ENCODE results near the gene HOXC13. TPM values are rescaled to one million over a fixed set of nuclear protein-coding genes. Genes with fewer than 3 reads are reported as not detected.

HOXC13 gene
- total and polyA plus RNA-seq, 7 experiments from 2014 or later: not detected

- Histone ChIP-seq H3K4me3 (ENCODE audit: low read length) (no peak overlapping the region), H3K4me1 (ENCODE audit: control insufficient read depth in 2 of 2, insufficient read depth in 2 of 2, low read length in 2 of 2) (peaks cover 23 to 27% of the 10 kb centered on the region in 2 donors), H3K9me3 (ENCODE audit: control insufficient read depth in 2 of 3, low read length in 3 of 3) (no peaks in the 10 kb centered on the region), H3K27me3 (ENCODE audit: control insufficient read depth in 2 of 2, insufficient read depth in 2 of 2, low read length in 2 of 2) (peaks cover 54 to 91% of the 10 kb centered on the region in 2 donors), H3K27ac (ENCODE audit: low read depth, low read length) (no peak overlapping the region), H3K36me3 (ENCODE audit: control insufficient read depth in 2 of 3, insufficient read depth in 3 of 3, low read length in 3 of 3) (no peaks in the 10 kb centered on the region)
- ChIA-PET CTCF (no interaction called here), POLR2A (no interaction called here)
- ATAC-seq (no peak), DNase-seq (no peak)
- Mint-ChIP-seq H3K27me3 (peaks cover 89 to 98% (median 92%) of the 10 kb centered on the region in 5 donors), H3K9me3 (peaks cover 0 to 8% (median 0%) of the 10 kb centered on the region in 11 donors), H3K27ac (peak overlapping the region in 5 of 9 donors; percentile 27 to 75 (median 50)), H3K36me3 (peaks cover 0 to 6% (median 0%) of the 10 kb centered on the region in 5 donors), H3K4me1 (peaks cover 33 to 65% (median 46%) of the 10 kb centered on the region in 7 donors), H3K4me3 (peak overlapping the region; percentile 4 to 87 (median 62))
- intact Hi-C loops (cut with micrococcal nuclease): loop anchor here in 1 of 2 donors (1.0 kb wide), 1 partner anchor 14 kb away; no protein-coding TSS in a partner anchor
Measured at GRCh38 chr12:53993162-53994008, 54.8 kb downstream of the HOXC13 start.

- DNase-seq: no peak
- intact Hi-C loops (cut with micrococcal nuclease): loop anchor here in 1 of 2 donors (1.0 kb wide), 1 partner anchor 15 kb away; no protein-coding TSS in a partner anchor
- Mint-ChIP-seq H3K4me3 (peak overlapping the region; percentile 37 to 87 (median 60)), H3K4me1 (peaks cover 32 to 67% (median 43%) of the 10 kb centered on the region in 7 donors), H3K27me3 (peaks cover 89 to 98% (median 92%) of the 10 kb centered on the region in 5 donors), H3K27ac (peak overlapping the region in 5 of 9 donors; percentile 28 to 75 (median 50)), H3K36me3 (peaks cover 0 to 6% (median 0%) of the 10 kb centered on the region in 5 donors), H3K9me3 (peaks cover 0 to 8% (median 0%) of the 10 kb centered on the region in 11 donors)
- H3K4me3 ChIP-seq (ENCODE audit: low read length): no peak overlapping the region
- H3K4me1 ChIP-seq (ENCODE audit: control insufficient read depth in 2 of 2, insufficient read depth in 2 of 2, low read length in 2 of 2): peaks cover 23 to 25% of the 10 kb centered on the region in 2 donors
- POLR2A ChIA-PET: no interaction called here
- H3K27ac ChIP-seq (ENCODE audit: low read depth, low read length): no peak overlapping the region
- CTCF ChIA-PET: no interaction called here
- H3K36me3 ChIP-seq (ENCODE audit: control insufficient read depth in 2 of 3, insufficient read depth in 3 of 3, low read length in 3 of 3): no peaks in the 10 kb centered on the region
- no peak for ATAC-seq
- H3K27me3 ChIP-seq (ENCODE audit: control insufficient read depth in 2 of 2, insufficient read depth in 2 of 2, low read length in 2 of 2): peaks cover 54 to 91% of the 10 kb centered on the region in 2 donors
- no peaks in the 10 kb centered on the region for H3K9me3 ChIP-seq (ENCODE audit: control insufficient read depth in 2 of 3, low read length in 3 of 3)
Measured at GRCh38 chr12:53994009-53994263, 55.3 kb downstream of the HOXC13 start.

- Histone ChIP-seq H3K9me3 (ENCODE audit: control insufficient read depth in 2 of 3, low read length in 3 of 3) (no peaks in the 10 kb centered on the region), H3K27me3 (ENCODE audit: control insufficient read depth in 2 of 2, insufficient read depth in 2 of 2, low read length in 2 of 2) (peaks cover 53 to 88% of the 10 kb centered on the region in 2 donors), H3K27ac (ENCODE audit: low read depth, low read length) (no peak overlapping the region), H3K36me3 (ENCODE audit: control insufficient read depth in 2 of 3, insufficient read depth in 3 of 3, low read length in 3 of 3) (no peaks in the 10 kb centered on the region), H3K4me1 (ENCODE audit: control insufficient read depth in 2 of 2, insufficient read depth in 2 of 2, low read length in 2 of 2) (peaks cover 19 to 20% of the 10 kb centered on the region in 2 donors), H3K4me3 (ENCODE audit: low read length) (peak overlapping the region; percentile 62)
- ATAC-seq (no peak), DNase-seq (no peak)
- H3K36me3 Mint-ChIP-seq: peaks cover 0 to 6% (median 0%) of the 10 kb centered on the region in 5 donors
- intact Hi-C loops (cut with micrococcal nuclease): loop anchor here (1.0 to 5.0 kb wide), 4 partner anchors 15 to 57 kb away; partner anchors contain the start of genes HOXC13 (in 1 of the 2) and HOXC5 (in 1 of the 2)
- CTCF ChIA-PET: no interaction called here
- peaks cover 0 to 8% (median 0%) of the 10 kb centered on the region in 11 donors for H3K9me3 Mint-ChIP-seq
- H3K27ac Mint-ChIP-seq: peak overlapping the region in 5 of 9 donors; percentile 40 to 75 (median 73)
- POLR2A ChIA-PET: no interaction called here
- H3K27me3 Mint-ChIP-seq: peaks cover 89 to 98% (median 92%) of the 10 kb centered on the region in 5 donors
- peak overlapping the region; percentile 60 to 88 (median 85) for H3K4me3 Mint-ChIP-seq
- H3K4me1 Mint-ChIP-seq: peaks cover 28 to 67% (median 40%) of the 10 kb centered on the region in 7 donors
Measured at GRCh38 chr12:53994264-53995001, 55.8 kb downstream of the HOXC13 start.

GRCh38 chr12:53995002-53995377, 56.4 kb downstream of the HOXC13 start:
- DNase-seq (peak in 1 of 9 donors; percentile 33), ATAC-seq (peak; percentile 21)
- Mint-ChIP-seq H3K27me3 (peaks cover 89 to 98% (median 92%) of the 10 kb centered on the region in 5 donors), H3K27ac (peak overlapping the region in 4 of 9 donors; percentile 24 to 73 (median 42)), H3K9me3 (peaks cover 0 to 7% (median 0%) of the 10 kb centered on the region in 11 donors), H3K36me3 (peaks cover 0 to 6% (median 0%) of the 10 kb centered on the region in 5 donors), H3K4me1 (peaks cover 23 to 67% (median 40%) of the 10 kb centered on the region in 7 donors), H3K4me3 (peak overlapping the region; percentile 60 to 88 (median 85))
- POLR2A ChIA-PET: interaction anchor here (1.6 kb wide), 1 partner anchor 9 kb away, joined by 3 read pairs; no protein-coding TSS in a partner anchor
- peaks cover 19 to 22% of the 10 kb centered on the region in 2 donors for H3K4me1 ChIP-seq (ENCODE audit: control insufficient read depth in 2 of 2, insufficient read depth in 2 of 2, low read length in 2 of 2)
- H3K27me3 ChIP-seq (ENCODE audit: control insufficient read depth in 2 of 2, insufficient read depth in 2 of 2, low read length in 2 of 2): peaks cover 53 to 88% of the 10 kb centered on the region in 2 donors
- intact Hi-C loops (cut with micrococcal nuclease): loop anchor here (5.0 kb wide), 3 partner anchors 33 to 58 kb away; partner anchors contain the start of genes HOXC13 (in 1 of the 2) and HOXC5 (in 1 of the 2)
- H3K27ac ChIP-seq (ENCODE audit: low read depth, low read length): no peak overlapping the region
- H3K9me3 ChIP-seq (ENCODE audit: control insufficient read depth in 2 of 3, low read length in 3 of 3): no peaks in the 10 kb centered on the region
- H3K4me3 ChIP-seq (ENCODE audit: low read length): peak overlapping the region; percentile 62
- H3K36me3 ChIP-seq (ENCODE audit: control insufficient read depth in 2 of 3, insufficient read depth in 3 of 3, low read length in 3 of 3): no peaks in the 10 kb centered on the region
- CTCF ChIA-PET: no interaction called here

- peaks cover 22 to 63% (median 37%) of the 10 kb centered on the region in 7 donors for H3K4me1 Mint-ChIP-seq
- no peak for DNase-seq
- H3K36me3 Mint-ChIP-seq: peaks cover 0 to 4% (median 0%) of the 10 kb centered on the region in 5 donors
- peaks cover 49 to 91% of the 10 kb centered on the region in 2 donors for H3K27me3 ChIP-seq (ENCODE audit: control insufficient read depth in 2 of 2, insufficient read depth in 2 of 2, low read length in 2 of 2)
- H3K9me3 Mint-ChIP-seq: peaks cover 0 to 7% (median 0%) of the 10 kb centered on the region in 11 donors
- peaks cover 24 to 28% of the 10 kb centered on the region in 2 donors for H3K4me1 ChIP-seq (ENCODE audit: control insufficient read depth in 2 of 2, insufficient read depth in 2 of 2, low read length in 2 of 2)
- CTCF ChIA-PET: no interaction called here
- no peaks in the 10 kb centered on the region for H3K36me3 ChIP-seq (ENCODE audit: control insufficient read depth in 2 of 3, insufficient read depth in 3 of 3, low read length in 3 of 3)
- H3K27me3 Mint-ChIP-seq: peaks cover 86 to 98% (median 88%) of the 10 kb centered on the region in 5 donors
- peak overlapping the region; percentile 62 for H3K4me3 ChIP-seq (ENCODE audit: low read length)
- H3K27ac Mint-ChIP-seq: peak overlapping the region in 3 of 9 donors; percentile 24 to 73 (median 58)
- peak overlapping the region; percentile 77 to 88 (median 85) for H3K4me3 Mint-ChIP-seq
- intact Hi-C loops (cut with micrococcal nuclease): loop anchor here (5.0 kb wide), 3 partner anchors 33 to 58 kb away; partner anchors contain the start of genes HOXC13 (in 1 of the 2) and HOXC5 (in 1 of the 2)
- no peak overlapping the region for H3K27ac ChIP-seq (ENCODE audit: low read depth, low read length)
- H3K9me3 ChIP-seq (ENCODE audit: control insufficient read depth in 2 of 3, low read length in 3 of 3): no peaks in the 10 kb centered on the region
- POLR2A ChIA-PET: interaction anchor here (1.6 kb wide), 1 partner anchor 9 kb away, joined by 3 read pairs; no protein-coding TSS in a partner anchor
- ATAC-seq: peak; percentile 31
Measured at GRCh38 chr12:53995378-53996239, 57.0 kb downstream of the HOXC13 start.

Measured in naive thymus-derived CD4-positive, alpha-beta T cell (primary cell).